Measurements from ENCODE around the gene C2CD4B. TPM values are rescaled to one million over a fixed set of nuclear protein-coding genes. Genes with fewer than 3 reads are reported as not detected.

C2CD4B gene
- total and polyA plus RNA-seq, 4 donors, result 2.0 to 5.6 (median 3.0) TPM

DNA sequence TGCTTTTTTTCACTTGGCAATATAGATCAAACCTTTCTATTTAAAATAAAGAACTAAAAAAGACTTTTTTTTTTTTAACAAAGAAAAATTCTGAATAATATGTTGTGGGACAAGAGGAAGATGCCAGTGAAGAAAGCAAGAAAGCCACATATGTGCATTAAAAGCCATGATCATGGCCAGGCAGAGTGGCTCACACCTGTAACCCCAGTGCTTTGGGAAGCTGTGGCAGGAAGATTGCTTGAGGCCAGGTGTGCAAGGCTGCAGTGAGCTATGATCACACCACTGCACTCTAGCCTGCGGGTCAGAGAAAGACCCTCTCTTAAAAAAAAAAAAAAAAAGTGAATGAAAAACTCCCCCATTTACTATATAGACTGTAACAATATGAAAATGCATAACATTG, 23.9 kb downstream of the C2CD4B start:
- WGBS (ENCODE audit: insufficient coverage), result no CpG with 5 or more reads among the region's 1 CpG
- Histone ChIP-seq H3K27me3 (ENCODE audit: control insufficient read depth, insufficient read depth, low read length) (no peaks in the 10 kb centered on the region), H3K36me3 (ENCODE audit: control insufficient read depth, insufficient read depth, low read length) (no peaks in the 10 kb centered on the region)

DNA sequence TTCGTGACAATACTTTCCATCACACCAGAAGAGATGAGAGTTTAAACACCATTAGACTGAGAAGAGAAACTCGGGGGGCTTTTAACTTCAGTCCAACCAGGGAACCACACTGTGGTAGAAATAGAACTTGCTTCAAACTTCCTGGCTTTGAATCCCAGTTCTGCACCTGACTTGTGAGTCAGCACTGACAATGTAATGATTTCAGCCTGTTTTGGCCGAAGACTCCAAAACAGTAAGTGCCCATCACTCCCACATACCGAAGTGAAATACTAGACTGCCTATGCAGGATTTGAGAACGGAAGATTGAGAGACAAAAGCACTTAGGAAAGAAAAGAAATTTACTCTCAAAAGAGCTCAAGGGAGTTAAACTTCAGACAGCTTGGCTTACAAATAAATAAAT, 27.0 kb downstream of the C2CD4B start:
- H3K27ac ChIP-seq (ENCODE audit: low read depth, low read length), result no peak overlapping the region
- H3K27me3 ChIP-seq (ENCODE audit: control insufficient read depth, insufficient read depth, low read length), result no peaks in the 10 kb centered on the region
- H3K4me1 ChIP-seq (ENCODE audit: control insufficient read depth, insufficient read depth, low read length), result no peaks in the 10 kb centered on the region
- H3K9me3 ChIP-seq (ENCODE audit: control insufficient read depth, insufficient read depth, low read length), result no peaks in the 10 kb centered on the region
- no peak overlapping the region for H3K4me3 ChIP-seq (ENCODE audit: low read depth, low read length)
- H3K36me3 ChIP-seq (ENCODE audit: control insufficient read depth, insufficient read depth, low read length), result no peaks in the 10 kb centered on the region
- DNase-seq (ENCODE audit: low read depth in 4 of 6, low spot score in 6 of 6), result no peak
- 100% methylated on average over 3 of the region's 5 CpGs for WGBS (ENCODE audit: insufficient coverage)

More for the DNA sequence above, 23.9 kb downstream of the C2CD4B start:
- no peak overlapping the region for H3K4me3 ChIP-seq (ENCODE audit: low read depth, low read length)
- H3K27ac ChIP-seq (ENCODE audit: low read depth, low read length), result no peak overlapping the region
- H3K9me3 ChIP-seq (ENCODE audit: control insufficient read depth, insufficient read depth, low read length), result no peaks in the 10 kb centered on the region
- DNase-seq (ENCODE audit: low read depth in 4 of 6, low spot score in 6 of 6), result no peak
- H3K4me1 ChIP-seq (ENCODE audit: control insufficient read depth, insufficient read depth, low read length), result no peaks in the 10 kb centered on the region

DNA sequence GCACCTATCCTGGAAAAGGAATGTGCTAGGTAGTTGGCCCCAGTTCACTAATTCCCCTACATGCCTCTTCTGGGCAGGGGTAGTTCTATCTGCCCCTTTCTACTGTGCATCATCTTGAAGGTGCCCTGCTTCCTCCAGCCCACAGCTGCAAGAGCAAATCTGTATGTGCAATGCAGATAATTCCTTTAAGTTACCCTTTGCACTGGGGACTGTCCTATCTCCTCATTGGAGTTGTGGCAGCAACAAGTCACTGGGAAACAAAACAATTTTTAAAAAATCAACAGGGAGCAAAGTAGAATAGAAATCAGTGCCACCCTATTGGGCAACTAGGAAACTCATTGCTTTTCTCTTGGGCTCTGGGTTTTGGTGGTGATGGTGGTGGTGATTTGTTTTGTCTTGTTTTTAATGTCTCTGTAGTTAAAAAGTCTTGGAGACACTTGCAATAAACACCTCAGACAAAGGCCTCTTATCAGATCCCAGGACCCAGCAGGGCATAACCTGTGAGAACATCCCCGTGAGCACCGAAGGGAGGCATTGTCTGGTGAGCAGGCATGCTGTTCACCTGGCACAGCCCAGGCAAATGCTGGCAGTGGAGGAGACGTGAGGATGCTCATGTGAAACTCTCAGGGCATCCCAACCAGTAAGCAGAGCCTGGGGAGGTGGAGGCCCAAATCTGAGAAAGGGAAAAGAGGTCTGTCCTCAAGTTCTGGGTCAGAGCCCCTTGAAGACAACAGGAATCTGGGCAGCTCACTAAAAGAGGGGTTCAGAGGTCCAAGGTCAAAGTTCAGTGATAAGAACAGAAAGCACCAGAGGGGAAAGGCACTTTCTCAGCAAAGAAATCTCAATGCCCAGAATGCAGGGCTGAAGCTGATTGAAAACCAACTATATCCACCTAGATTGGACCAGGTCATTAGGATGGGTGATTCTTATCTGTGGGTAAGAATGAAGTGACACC, 27.9 kb downstream of the C2CD4B start:
- Histone ChIP-seq H3K27me3 (ENCODE audit: control insufficient read depth, insufficient read depth, low read length) (no peaks in the 10 kb centered on the region), H3K27ac (ENCODE audit: low read depth, low read length) (no peak overlapping the region), H3K36me3 (ENCODE audit: control insufficient read depth, insufficient read depth, low read length) (no peaks in the 10 kb centered on the region), H3K4me3 (ENCODE audit: low read depth, low read length) (no peak overlapping the region), H3K4me1 (ENCODE audit: control insufficient read depth, insufficient read depth, low read length) (no peaks in the 10 kb centered on the region), H3K9me3 (ENCODE audit: control insufficient read depth, insufficient read depth, low read length) (no peaks in the 10 kb centered on the region)
- 80% methylated on average over 3 of the region's 3 CpGs for WGBS (ENCODE audit: insufficient coverage)
- no peak for DNase-seq (ENCODE audit: low read depth in 4 of 6, low spot score in 6 of 6)

DNA sequence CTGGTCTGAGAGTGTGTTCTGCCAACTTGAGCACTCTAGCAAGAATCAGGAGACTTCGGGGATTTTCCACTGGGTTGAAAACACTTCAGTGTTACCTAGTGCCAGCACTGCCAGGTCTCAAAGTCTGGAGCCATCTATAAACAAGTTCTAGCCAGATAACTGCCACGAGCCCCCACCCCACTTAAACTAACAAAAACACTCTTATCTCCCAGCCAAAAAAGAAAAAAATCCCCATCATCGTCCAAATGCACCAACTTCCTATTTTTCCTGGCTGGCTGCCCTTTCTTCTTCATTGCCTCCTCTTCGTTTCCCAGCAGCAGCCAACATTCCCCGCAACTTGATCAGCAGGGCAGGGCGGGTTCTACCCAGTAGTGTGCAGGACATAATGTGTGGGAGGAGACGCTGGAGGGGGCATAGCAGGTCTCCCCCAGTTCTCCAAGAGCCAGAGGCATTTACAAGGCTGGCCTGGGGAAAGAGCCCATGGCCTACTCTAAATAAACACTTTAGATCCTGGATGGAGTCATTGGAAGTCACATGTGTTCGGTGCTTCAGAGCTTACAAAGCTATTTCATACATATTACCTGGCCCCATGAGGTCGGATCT, 29.5 kb downstream of the C2CD4B start:
- Histone ChIP-seq H3K27me3 (ENCODE audit: control insufficient read depth, insufficient read depth, low read length) (no peaks in the 10 kb centered on the region), H3K36me3 (ENCODE audit: control insufficient read depth, insufficient read depth, low read length) (no peaks in the 10 kb centered on the region), H3K9me3 (ENCODE audit: control insufficient read depth, insufficient read depth, low read length) (no peaks in the 10 kb centered on the region), H3K27ac (ENCODE audit: low read depth, low read length) (no peak overlapping the region), H3K4me1 (ENCODE audit: control insufficient read depth, insufficient read depth, low read length) (no peaks in the 10 kb centered on the region), H3K4me3 (ENCODE audit: low read depth, low read length) (no peak overlapping the region)
- peak in 1 of 6 donors; percentile 33 for DNase-seq (ENCODE audit: low read depth in 4 of 6, low spot score in 6 of 6)
- WGBS (ENCODE audit: insufficient coverage), result 74% methylated on average over 2 of the region's 9 CpGs

DNA sequence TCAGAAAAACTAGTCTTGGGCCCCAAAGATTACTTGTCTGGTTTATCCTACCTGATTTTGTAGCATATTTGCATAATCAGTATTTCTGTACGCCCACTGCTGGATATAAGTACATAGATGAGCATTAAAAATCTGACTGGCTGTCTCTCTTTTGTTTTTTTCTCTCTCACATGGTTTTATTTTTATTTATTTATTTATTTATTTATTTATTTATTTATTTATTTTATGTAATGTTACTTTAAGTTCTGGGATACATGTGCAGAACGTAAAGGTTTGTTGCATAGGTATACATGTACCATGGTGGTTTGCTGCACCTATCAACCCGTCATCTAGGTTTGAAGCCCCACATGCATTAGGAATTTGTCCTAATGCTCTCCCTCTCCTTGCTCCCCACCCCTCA, 31.9 kb downstream of the C2CD4B start:
- no CpG with 5 or more reads among the region's 3 CpGs for WGBS (ENCODE audit: insufficient coverage)

DNA sequence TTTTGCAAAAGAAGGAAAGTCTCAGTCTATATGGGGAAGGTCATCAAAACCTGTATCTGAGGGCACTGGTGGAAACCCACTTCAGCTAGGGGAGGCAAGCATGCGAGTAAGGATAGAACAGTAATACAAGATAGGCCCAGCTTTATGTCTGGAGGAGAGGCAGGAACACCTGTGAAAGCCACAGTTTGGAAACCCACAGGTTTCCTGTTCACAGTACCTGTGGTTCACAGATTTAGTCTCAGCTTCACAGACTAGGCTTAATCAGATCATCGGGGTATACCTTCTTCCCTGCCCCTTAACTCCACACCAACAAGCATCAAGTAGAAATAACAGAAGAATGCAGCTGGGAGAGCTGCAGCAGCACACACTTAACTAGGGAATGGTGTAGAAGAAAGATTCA, 36.2 kb downstream of the C2CD4B start:
- no peaks in the 10 kb centered on the region for H3K9me3 ChIP-seq (ENCODE audit: control insufficient read depth, insufficient read depth, low read length)
- H3K4me3 ChIP-seq (ENCODE audit: low read depth, low read length), result no peak overlapping the region
- H3K27me3 ChIP-seq (ENCODE audit: control insufficient read depth, insufficient read depth, low read length), result no peaks in the 10 kb centered on the region
- no peaks in the 10 kb centered on the region for H3K4me1 ChIP-seq (ENCODE audit: control insufficient read depth, insufficient read depth, low read length)
- no peaks in the 10 kb centered on the region for H3K36me3 ChIP-seq (ENCODE audit: control insufficient read depth, insufficient read depth, low read length)
- no peak overlapping the region for H3K27ac ChIP-seq (ENCODE audit: low read depth, low read length)
- WGBS (ENCODE audit: insufficient coverage), result 94% methylated on average over 2 of the region's 2 CpGs
- DNase-seq (ENCODE audit: low read depth in 4 of 6, low spot score in 6 of 6), result no peak

More for the DNA sequence above, 31.9 kb downstream of the C2CD4B start:
- Histone ChIP-seq H3K4me3 (ENCODE audit: low read depth, low read length) (no peak overlapping the region), H3K36me3 (ENCODE audit: control insufficient read depth, insufficient read depth, low read length) (no peaks in the 10 kb centered on the region), H3K9me3 (ENCODE audit: control insufficient read depth, insufficient read depth, low read length) (no peaks in the 10 kb centered on the region), H3K27ac (ENCODE audit: low read depth, low read length) (no peak overlapping the region), H3K4me1 (ENCODE audit: control insufficient read depth, insufficient read depth, low read length) (no peaks in the 10 kb centered on the region), H3K27me3 (ENCODE audit: control insufficient read depth, insufficient read depth, low read length) (no peaks in the 10 kb centered on the region)
- no peak for DNase-seq (ENCODE audit: low read depth in 4 of 6, low spot score in 6 of 6)

DNA sequence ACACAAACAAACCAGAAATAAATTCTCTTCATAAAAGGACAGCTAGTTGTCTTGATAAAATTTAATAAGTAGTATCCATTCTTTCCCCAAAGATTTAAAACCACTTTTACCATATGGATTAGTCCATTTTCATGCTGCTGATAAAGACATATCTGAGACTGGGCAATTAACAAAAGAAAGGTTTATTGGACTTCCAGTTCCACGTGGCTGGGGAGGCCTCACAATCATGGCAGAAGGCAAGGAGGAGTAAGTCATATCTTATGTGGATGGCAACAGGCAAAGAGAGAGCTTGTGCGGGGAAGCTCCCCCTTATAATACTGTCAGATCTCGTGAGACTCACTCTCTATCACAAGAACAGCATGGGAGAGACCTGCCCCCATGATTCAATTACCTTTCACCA, 38.7 kb downstream of the C2CD4B start:
- Histone ChIP-seq H3K4me1 (ENCODE audit: control insufficient read depth, insufficient read depth, low read length) (no peaks in the 10 kb centered on the region), H3K9me3 (ENCODE audit: control insufficient read depth, insufficient read depth, low read length) (no peaks in the 10 kb centered on the region), H3K27ac (ENCODE audit: low read depth, low read length) (no peak overlapping the region), H3K36me3 (ENCODE audit: control insufficient read depth, insufficient read depth, low read length) (no peaks in the 10 kb centered on the region), H3K4me3 (ENCODE audit: low read depth, low read length) (no peak overlapping the region), H3K27me3 (ENCODE audit: control insufficient read depth, insufficient read depth, low read length) (no peaks in the 10 kb centered on the region)
- 71% methylated on average over 1 of the region's 3 CpGs for WGBS (ENCODE audit: insufficient coverage)
- DNase-seq (ENCODE audit: low read depth in 4 of 6, low spot score in 6 of 6), result no peak

DNA sequence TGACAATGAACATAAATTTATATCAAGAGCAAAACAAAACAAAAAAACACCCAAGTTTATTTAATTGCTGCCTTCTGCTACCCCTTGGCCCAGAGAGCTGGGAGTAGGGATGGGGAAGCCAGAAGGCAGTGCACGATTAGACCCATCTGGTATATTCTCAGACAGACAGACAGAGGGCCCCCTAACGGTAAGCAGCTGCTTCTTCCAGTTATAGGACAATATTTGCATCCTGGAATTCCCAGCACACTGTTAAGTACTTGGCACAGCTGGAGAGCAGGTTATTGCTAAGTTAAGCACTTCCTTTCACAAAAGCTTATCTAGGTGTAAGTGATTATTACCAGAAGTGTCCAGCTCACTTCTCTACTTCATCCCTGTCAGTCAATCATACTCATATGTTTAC, 39.3 kb downstream of the C2CD4B start:
- Histone ChIP-seq H3K4me3 (ENCODE audit: low read depth, low read length) (no peak overlapping the region), H3K4me1 (ENCODE audit: control insufficient read depth, insufficient read depth, low read length) (no peaks in the 10 kb centered on the region), H3K27ac (ENCODE audit: low read depth, low read length) (no peak overlapping the region), H3K27me3 (ENCODE audit: control insufficient read depth, insufficient read depth, low read length) (no peaks in the 10 kb centered on the region), H3K9me3 (ENCODE audit: control insufficient read depth, insufficient read depth, low read length) (no peaks in the 10 kb centered on the region), H3K36me3 (ENCODE audit: control insufficient read depth, insufficient read depth, low read length) (no peaks in the 10 kb centered on the region)
- 47% methylated on average over 2 of the region's 2 CpGs for WGBS (ENCODE audit: insufficient coverage)
- DNase-seq (ENCODE audit: low read depth in 4 of 6, low spot score in 6 of 6), result peak in 2 of 6 donors; percentile 15 to 72

DNA sequence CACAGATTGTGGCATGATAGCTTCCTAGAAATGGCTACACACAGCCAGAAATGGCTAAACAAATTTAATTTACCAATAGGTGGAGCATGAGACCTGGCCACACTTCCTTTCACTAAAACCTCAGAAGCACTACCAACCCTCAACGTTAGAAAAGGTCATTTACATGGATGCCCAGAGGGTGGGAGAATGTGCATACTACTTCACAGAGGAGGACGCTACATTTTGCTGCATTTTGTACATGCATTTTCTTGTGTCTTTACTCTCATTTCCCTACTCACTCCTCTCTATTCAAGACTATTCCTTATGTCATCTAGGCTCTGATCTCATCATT, 40.1 kb downstream of the C2CD4B start:
- no peaks in the 10 kb centered on the region for H3K9me3 ChIP-seq (ENCODE audit: control insufficient read depth, insufficient read depth, low read length)
- H3K27me3 ChIP-seq (ENCODE audit: control insufficient read depth, insufficient read depth, low read length), result no peaks in the 10 kb centered on the region
- 100% methylated on average over 1 of the region's 2 CpGs for WGBS (ENCODE audit: insufficient coverage)
- no peak overlapping the region for H3K4me3 ChIP-seq (ENCODE audit: low read depth, low read length)
- no peaks in the 10 kb centered on the region for H3K4me1 ChIP-seq (ENCODE audit: control insufficient read depth, insufficient read depth, low read length)
- H3K36me3 ChIP-seq (ENCODE audit: control insufficient read depth, insufficient read depth, low read length), result no peaks in the 10 kb centered on the region
- no peak overlapping the region for H3K27ac ChIP-seq (ENCODE audit: low read depth, low read length)
- peak in 1 of 6 donors; percentile 7 for DNase-seq (ENCODE audit: low read depth in 4 of 6, low spot score in 6 of 6)

Data from spinal cord (tissue), 10 donors.